Tibial nerve (tissue), 4 donors: ENCODE measurements around the gene PSMA5. TPM values are rescaled to one million over a fixed set of nuclear protein-coding genes. Genes with fewer than 3 reads are reported as not detected.
"Not testable (repeated sequence)": the region's sequence is repeated elsewhere in the genome, so short reads cannot be mapped to it uniquely, and the experiment has no call there.

Experiments
- DNase-seq, 2 donors: peaks; one replicate each; pipeline ENCODE4 v3.0.0-alpha.2; 2019; ENCODE audit warnings: low spot score in 2 of 2
- H3K27ac ChIP-seq, 4 donors: fragments of 200-600 bp; sonication (generic) in 3 of 4; one replicate each; pipeline ENCODE4 v1.5.1; 2017 to 2019; ENCODE audit warnings: mild to moderate bottlenecking in 1 of 4
- H3K27me3 ChIP-seq, 2 donors: fragments of 200-600 bp; sonication (generic) in 1 of 2; one replicate each; pipeline versions ENCODE4 v1.5.1 to v1.6.0; 2017 to 2019
- H3K36me3 ChIP-seq, 3 donors: fragments of 200-600 bp; sonication (generic); one replicate each; pipeline ENCODE4 v1.5.1; 2018 to 2019
- H3K4me1 ChIP-seq, 4 donors: fragments of 200-600 bp; sonication (generic) in 3 of 4; one replicate each; pipeline ENCODE4 v1.5.1; 2017 to 2019
- H3K4me3 ChIP-seq, 4 donors: fragments of 200-600 bp; sonication (generic) in 3 of 4; one replicate each; pipeline ENCODE4 v1.5.1; 2017 to 2019; ENCODE audit warnings: mild to moderate bottlenecking in 1 of 4, moderate library complexity in 1 of 4
- H3K9me3 ChIP-seq, 4 donors: fragments of 200-600 bp; sonication (generic) in 3 of 4; one replicate each; pipeline ENCODE4 v1.5.1; 2017 to 2019
- CTCF ChIP-seq, 5 experiments: fragments of 200-600 bp in 3 of 5; fragments of 450-650 bp in 2 of 5; sonication (generic) in 3 of 5; IDR thresholded peaks; one replicate each; pipeline ENCODE4 v1.5.1; 2016 to 2019; ENCODE audit warnings: antibody characterized with exemption in 5 of 5, mild to moderate bottlenecking in 3 of 5, moderate library complexity in 2 of 5
- EP300 ChIP-seq, 2 donors: sonication (generic); formaldehyde crosslinking; IDR thresholded peaks; one replicate each; pipeline ENCODE4 v1.6.1; 2017; ENCODE audit warnings: antibody characterized with exemption in 2 of 2, mild to moderate bottlenecking in 1 of 2
- POLR2A ChIP-seq, 2 donors: fragments of 450-650 bp; IDR thresholded peaks; one replicate each; pipeline ENCODE4 v1.6.1; 2017; ENCODE audit warnings: antibody characterized with exemption in 2 of 2, mild to moderate bottlenecking in 2 of 2, moderate library complexity in 2 of 2
- WGBS, 2 donors: methylation state at CpG; one replicate each; pipeline ENCODE4 v1.1.5; 2018; 5-methylcytosine and 5-hydroxymethylcytosine counted together
- total RNA-seq, 4 donors: library from RNA; depleted of rRNA; stranded (reverse); fragments of >200 nt; gene quantifications; one replicate each; pipeline ENCODE4 v1.1.0, GENCODE V29; 2016

PSMA5 gene
- total RNA-seq, 4 donors from 2014 or later, result 20.5 to 28.8 (median 24.9) TPM

DNA sequence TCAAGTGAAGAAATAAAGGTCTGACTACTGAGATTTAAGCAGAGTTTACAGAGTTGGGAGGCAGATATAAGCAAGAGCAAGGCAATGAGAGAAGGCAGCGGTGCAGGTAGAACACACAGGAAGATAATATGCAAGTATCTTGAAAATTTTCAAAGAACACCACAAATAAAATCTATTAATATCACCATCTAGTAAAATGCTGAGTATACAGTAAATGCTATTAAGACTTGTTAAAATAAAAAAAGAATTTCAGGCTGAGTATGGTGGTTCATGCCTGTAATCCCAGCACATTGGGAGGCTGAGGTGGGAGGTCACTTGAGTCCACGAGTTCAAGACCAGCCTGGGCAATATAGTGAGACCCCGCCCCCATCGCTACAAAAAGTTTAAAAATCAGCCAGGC is 48.5 kb downstream of the PSMA5 start:
- H3K4me1 ChIP-seq, result peaks cover 0 to 42% (median 5%) of the 10 kb centered on the region in 4 donors

GRCh38 chr1:109373696-109374095 is 52.6 kb downstream of the PSMA5 start:
- WGBS, 2 donors, result 95 to 96% methylated on average over 2 of the region's 2 CpGs

More for the DNA sequence above, 48.5 kb downstream of the PSMA5 start:
- Histone ChIP-seq H3K27ac (no peak overlapping the region), H3K9me3 (no peaks in the 10 kb centered on the region), H3K4me3 (no peak overlapping the region), H3K27me3 (no peaks in the 10 kb centered on the region), H3K36me3 (no peaks in the 10 kb centered on the region)
- WGBS, 2 donors, result 93 to 94% methylated on average over 4 of the region's 4 CpGs
- no peak for TF ChIP-seq POLR2A (IDR thresholded peaks at IDR 0.05)
- no peak for TF ChIP-seq CTCF (IDR thresholded peaks at IDR 0.05)
- no peak for TF ChIP-seq EP300 (IDR thresholded peaks at IDR 0.05)
- DNase-seq, result no peak

GRCh38 chr1:109373126-109373525 is 53.1 kb downstream of the PSMA5 start:
- Histone ChIP-seq H3K9me3 (no peaks in the 10 kb centered on the region), H3K27me3 (no peaks in the 10 kb centered on the region), H3K27ac (peak overlapping the region in 3 of 4 donors; percentile 40 to 67 (median 42)), H3K4me3 (no peak overlapping the region), H3K36me3 (no peaks in the 10 kb centered on the region), H3K4me1 (peaks cover 0 to 61% (median 27%) of the 10 kb centered on the region in 4 donors)
- 44 to 50% methylated on average over 5 of the region's 5 CpGs for WGBS, 2 donors
- TF ChIP-seq EP300 (IDR thresholded peaks at IDR 0.05) (no peak), POLR2A (IDR thresholded peaks at IDR 0.05) (no peak), CTCF (IDR thresholded peaks at IDR 0.05) (no peak)
- DNase-seq, result no peak

More at GRCh38 chr1:109373696-109374095, 52.6 kb downstream of the PSMA5 start:
- not testable (repeated sequence) for H3K9me3 ChIP-seq, DNase-seq, H3K4me3 ChIP-seq, H3K27me3 ChIP-seq, H3K36me3 ChIP-seq
- Histone ChIP-seq H3K27ac (peak overlapping the region in 3 of 4 donors; percentile 40 to 67 (median 42)), H3K4me1 (peaks cover 0 to 57% (median 26%) of the 10 kb centered on the region in 4 donors)

- Histone ChIP-seq H3K4me3 (no peak overlapping the region), H3K4me1 (peaks cover 0 to 61% (median 27%) of the 10 kb centered on the region in 4 donors)
- 92 to 95% methylated on average over 6 of the region's 6 CpGs for WGBS, 2 donors
These were observed 54.0 kb downstream of the PSMA5 start for GRCh38 chr1:109372281-109372680.

GRCh38 chr1:109371341-109371739 is 54.9 kb downstream of the PSMA5 start:
- Histone ChIP-seq H3K4me1 (peaks cover 0 to 61% (median 27%) of the 10 kb centered on the region in 4 donors), H3K36me3 (peaks cover 5 to 13% (median 7%) of the 10 kb centered on the region in 3 donors), H3K9me3 (no peaks in the 10 kb centered on the region), H3K27me3 (no peaks in the 10 kb centered on the region), H3K4me3 (no peak overlapping the region), H3K27ac (peak overlapping the region; percentile 58 to 90 (median 80))
- 19 to 32% methylated on average over 4 of the region's 4 CpGs for WGBS, 2 donors
- TF ChIP-seq CTCF (IDR thresholded peaks at IDR 0.05), result no peak
- peak in 1 of 2 donors; percentile 79 for TF ChIP-seq EP300 (IDR thresholded peaks at IDR 0.05)
- no peak for TF ChIP-seq POLR2A (IDR thresholded peaks at IDR 0.05)
- DNase-seq, result peak in 1 of 2 donors; percentile 41

More at GRCh38 chr1:109372281-109372680, 54.0 kb downstream of the PSMA5 start:
- Histone ChIP-seq H3K9me3 (no peaks in the 10 kb centered on the region), H3K27me3 (no peaks in the 10 kb centered on the region), H3K27ac (peak overlapping the region in 3 of 4 donors; percentile 58 to 90 (median 88)), H3K36me3 (peaks cover 0 to 3% (median 0%) of the 10 kb centered on the region in 3 donors)
- DNase-seq, result no peak
- TF ChIP-seq EP300 (IDR thresholded peaks at IDR 0.05) (no peak), CTCF (IDR thresholded peaks at IDR 0.05) (no peak), POLR2A (IDR thresholded peaks at IDR 0.05) (no peak)
